ENCODE measurements around the gene GDPD2. TPM values are rescaled to one million over a fixed set of nuclear protein-coding genes. Genes with fewer than 3 reads are reported as not detected.

The GDPD2 gene
- total RNA-seq, 2 experiments from 2014 or later: 0.22 to 0.23 TPM

DNA sequence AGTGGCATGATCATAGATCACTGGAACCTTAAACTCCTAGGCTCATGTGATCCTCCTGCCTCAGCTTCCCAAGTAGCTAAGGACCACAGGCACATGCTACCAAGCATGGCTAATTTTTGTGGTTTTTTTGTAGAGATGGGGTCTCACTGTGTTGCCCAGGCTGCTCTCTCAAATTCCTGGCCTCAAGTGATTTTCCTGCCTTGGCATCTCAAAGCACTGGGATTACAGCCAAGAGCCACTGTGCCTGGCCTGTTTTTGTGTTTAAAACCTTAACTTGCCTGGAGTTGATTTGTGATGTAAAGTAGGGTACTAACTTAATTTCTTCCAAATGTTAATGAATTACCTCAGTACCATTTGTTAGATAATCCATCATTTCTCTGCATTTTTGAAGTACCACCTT, 43.9 kb downstream of the GDPD2 start:
- Mint-ChIP-seq H3K27me3 (no peaks in the 10 kb centered on the region), H3K4me3 (no peak overlapping the region), H3K36me3 (ENCODE audit: low read depth) (peaks cover 7% of the 10 kb centered on the region), H3K27ac (no peak overlapping the region), H3K4me1 (peaks cover 17% of the 10 kb centered on the region), H3K9me3 (no peaks in the 10 kb centered on the region)
- DNase-seq: no peak
- ChIA-PET POLR2A (no interaction called here), CTCF (interaction anchor here (0.7 kb wide), 1 partner anchor 1401 kb away, joined by 3 read pairs; no protein-coding TSS in a partner anchor)

DNA sequence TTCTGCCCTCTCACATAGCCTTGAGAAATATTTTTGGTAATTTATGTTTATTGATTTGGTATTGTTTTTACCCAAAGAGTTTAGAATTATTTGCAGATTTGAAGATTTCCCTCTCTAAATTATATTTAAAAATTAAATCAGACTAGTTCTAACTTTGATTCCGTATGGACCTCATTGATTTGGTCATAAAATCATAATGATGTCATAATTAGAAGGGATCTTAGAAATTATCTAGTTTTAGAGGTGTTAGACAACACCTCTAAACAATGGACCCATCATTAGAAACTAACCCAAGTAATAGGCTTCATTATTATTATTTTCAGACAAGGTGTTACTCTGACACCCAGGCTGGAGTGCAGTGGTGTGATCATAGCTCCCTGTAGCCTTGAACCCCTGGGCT, 45.6 kb downstream of the GDPD2 start:
- Mint-ChIP-seq H3K36me3 (ENCODE audit: low read depth) (peaks cover 7% of the 10 kb centered on the region), H3K27me3 (no peaks in the 10 kb centered on the region), H3K4me1 (peaks cover 17% of the 10 kb centered on the region), H3K9me3 (no peaks in the 10 kb centered on the region), H3K4me3 (no peak overlapping the region), H3K27ac (no peak overlapping the region)
- CTCF ChIA-PET: no interaction called here
- DNase-seq: no peak
- POLR2A ChIA-PET: no interaction called here

DNA sequence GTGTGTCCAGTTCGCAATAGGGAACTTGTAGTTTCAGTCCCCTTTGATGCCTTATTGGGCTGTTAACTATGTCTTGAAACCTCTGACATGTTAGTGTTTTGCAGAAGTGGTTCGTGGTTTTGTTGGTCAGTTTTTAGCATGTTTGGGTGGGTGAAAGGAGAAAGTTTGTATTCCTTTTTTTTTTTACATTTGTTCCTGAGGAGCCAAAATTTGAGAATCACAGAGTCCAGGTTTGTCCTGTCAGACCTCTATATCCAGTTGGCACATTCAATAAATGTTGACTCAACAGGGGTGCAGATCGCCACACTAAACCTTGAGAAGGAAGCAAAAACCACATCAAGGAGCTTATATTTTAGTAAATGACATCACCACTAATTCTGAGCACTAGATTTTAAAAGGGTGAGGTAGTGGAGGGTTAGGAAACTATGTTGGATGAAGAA, 47.8 kb downstream of the GDPD2 start:
- peaks cover 17% of the 10 kb centered on the region for H3K4me1 Mint-ChIP-seq
- peaks cover 5% of the 10 kb centered on the region for H3K36me3 Mint-ChIP-seq (ENCODE audit: low read depth)
- H3K4me3 Mint-ChIP-seq: no peak overlapping the region
- no peak for DNase-seq
- ChIA-PET CTCF (interaction anchor here (0.7 kb wide), 2 partner anchors 197 to 229 kb away, joined by 3 to 4 read pairs; no protein-coding TSS in a partner anchor), POLR2A (interaction anchor here (0.7 kb wide), 1 partner anchor 57 kb away, joined by 16 read pairs; no protein-coding TSS in a partner anchor)
- H3K9me3 Mint-ChIP-seq: no peaks in the 10 kb centered on the region
- H3K27me3 Mint-ChIP-seq: no peaks in the 10 kb centered on the region
- H3K27ac Mint-ChIP-seq: no peak overlapping the region

DNA sequence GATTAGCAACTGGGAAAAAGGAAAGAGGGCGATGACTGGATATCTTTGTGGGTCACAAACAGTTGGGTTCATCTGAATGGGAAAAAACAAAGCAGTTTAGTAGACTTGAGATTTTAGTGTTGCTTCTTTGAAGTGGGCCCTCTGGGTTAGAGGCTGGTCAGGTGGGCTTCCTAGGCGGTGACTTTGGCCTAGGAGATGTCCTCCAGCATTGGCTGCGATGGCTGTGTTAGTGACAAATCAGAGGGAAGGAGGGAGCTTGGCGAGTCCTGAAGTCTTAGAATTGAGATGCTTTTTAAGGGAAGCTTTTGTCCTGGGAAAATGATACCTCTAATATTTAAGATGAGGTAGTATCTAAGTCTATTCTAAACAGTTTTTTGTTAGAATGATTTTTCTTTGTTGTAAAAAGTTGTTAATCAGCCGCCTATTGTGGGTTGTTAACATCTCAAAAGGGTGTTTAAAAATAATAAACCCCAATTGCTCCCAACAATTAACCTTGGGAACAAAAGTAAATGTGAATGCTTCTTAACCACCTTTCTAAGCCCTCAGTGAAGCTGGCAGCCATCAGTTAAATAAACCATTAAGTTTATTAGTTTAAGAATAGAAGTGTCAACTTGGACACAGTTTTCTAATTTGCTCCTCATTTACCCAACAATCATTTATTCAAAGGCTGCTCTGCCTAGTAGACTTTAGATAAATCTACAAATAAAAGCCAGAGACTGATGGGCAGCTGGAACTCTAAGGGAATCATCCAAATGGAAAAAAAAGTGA, 53.2 kb downstream of the GDPD2 start:
- ChIA-PET POLR2A (no interaction called here), CTCF (interaction anchor here (0.9 kb wide), 1 partner anchor 152 kb away, joined by 3 read pairs; no protein-coding TSS in a partner anchor)
- DNase-seq: no peak
- Mint-ChIP-seq H3K36me3 (ENCODE audit: low read depth) (no peaks in the 10 kb centered on the region), H3K27me3 (no peaks in the 10 kb centered on the region), H3K9me3 (no peaks in the 10 kb centered on the region), H3K4me3 (no peak overlapping the region), H3K4me1 (peaks cover 8% of the 10 kb centered on the region), H3K27ac (no peak overlapping the region)

DNA sequence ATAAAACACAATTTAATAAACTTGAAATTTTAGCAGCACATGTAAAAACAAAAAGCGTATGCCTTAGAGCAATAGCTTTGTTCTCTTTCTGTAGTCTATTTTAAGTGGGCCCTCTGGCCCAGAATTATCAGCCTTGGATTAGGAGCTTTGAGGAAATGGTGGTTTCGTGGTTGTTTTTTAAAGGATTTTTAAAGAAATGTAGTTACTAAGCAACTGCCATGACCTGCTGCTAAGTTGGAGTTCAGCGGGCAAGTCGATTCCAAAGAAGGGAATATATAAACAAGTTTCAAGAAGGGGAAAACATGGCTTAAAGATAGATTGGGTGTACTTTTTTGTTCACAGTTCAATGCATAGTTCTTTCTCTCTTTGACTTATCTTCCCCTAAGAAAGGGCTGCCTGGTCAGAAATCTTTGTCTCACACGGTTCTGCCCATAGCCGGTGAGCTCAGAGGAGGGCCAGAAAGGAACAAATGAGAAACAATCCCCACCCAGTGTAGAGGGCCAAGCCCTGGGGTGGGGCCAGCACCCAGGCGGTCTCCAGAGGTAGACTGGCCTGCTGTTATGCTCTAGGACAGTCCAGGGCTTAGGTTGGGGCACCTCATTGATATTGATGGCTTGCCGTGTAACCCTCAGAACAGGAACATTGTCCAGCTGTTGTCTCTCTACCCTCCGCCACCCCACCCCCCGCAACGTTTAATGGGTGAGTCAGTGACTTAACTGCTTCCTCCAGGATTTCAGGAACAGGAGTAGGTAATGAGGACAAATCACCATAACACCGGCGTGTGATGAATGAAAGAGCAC, 54.0 kb downstream of the GDPD2 start:
- peaks cover 5% of the 10 kb centered on the region for H3K36me3 Mint-ChIP-seq (ENCODE audit: low read depth)
- DNase-seq: no peak
- no peaks in the 10 kb centered on the region for H3K27me3 Mint-ChIP-seq
- no peak overlapping the region for H3K27ac Mint-ChIP-seq
- no peaks in the 10 kb centered on the region for H3K9me3 Mint-ChIP-seq
- peaks cover 2% of the 10 kb centered on the region for H3K4me1 Mint-ChIP-seq
- ChIA-PET CTCF (no interaction called here), POLR2A (no interaction called here)
- no peak overlapping the region for H3K4me3 Mint-ChIP-seq

DNA sequence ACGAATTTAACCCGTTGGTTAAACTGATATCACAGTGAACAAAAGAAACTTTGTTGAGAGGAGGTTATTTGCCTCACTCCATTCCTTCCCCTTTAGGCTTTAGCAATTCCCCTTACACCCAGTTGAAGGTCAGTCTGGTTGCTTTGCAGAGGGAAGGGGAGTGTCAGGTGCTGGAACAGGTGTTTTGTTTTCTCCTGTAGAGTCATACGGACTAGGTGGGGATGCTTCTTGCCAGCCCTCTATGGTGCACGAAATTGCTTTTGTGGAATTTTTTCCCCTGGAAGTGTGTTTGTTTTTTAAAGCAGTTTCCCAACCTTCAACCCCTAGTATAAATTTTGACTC, 54.6 kb downstream of the GDPD2 start:
- ChIA-PET POLR2A (no interaction called here), CTCF (no interaction called here)
- Mint-ChIP-seq H3K9me3 (no peaks in the 10 kb centered on the region), H3K27me3 (no peaks in the 10 kb centered on the region), H3K4me1 (peaks cover 2% of the 10 kb centered on the region), H3K27ac (no peak overlapping the region), H3K36me3 (ENCODE audit: low read depth) (peaks cover 5% of the 10 kb centered on the region), H3K4me3 (no peak overlapping the region)
- DNase-seq: no peak

DNA sequence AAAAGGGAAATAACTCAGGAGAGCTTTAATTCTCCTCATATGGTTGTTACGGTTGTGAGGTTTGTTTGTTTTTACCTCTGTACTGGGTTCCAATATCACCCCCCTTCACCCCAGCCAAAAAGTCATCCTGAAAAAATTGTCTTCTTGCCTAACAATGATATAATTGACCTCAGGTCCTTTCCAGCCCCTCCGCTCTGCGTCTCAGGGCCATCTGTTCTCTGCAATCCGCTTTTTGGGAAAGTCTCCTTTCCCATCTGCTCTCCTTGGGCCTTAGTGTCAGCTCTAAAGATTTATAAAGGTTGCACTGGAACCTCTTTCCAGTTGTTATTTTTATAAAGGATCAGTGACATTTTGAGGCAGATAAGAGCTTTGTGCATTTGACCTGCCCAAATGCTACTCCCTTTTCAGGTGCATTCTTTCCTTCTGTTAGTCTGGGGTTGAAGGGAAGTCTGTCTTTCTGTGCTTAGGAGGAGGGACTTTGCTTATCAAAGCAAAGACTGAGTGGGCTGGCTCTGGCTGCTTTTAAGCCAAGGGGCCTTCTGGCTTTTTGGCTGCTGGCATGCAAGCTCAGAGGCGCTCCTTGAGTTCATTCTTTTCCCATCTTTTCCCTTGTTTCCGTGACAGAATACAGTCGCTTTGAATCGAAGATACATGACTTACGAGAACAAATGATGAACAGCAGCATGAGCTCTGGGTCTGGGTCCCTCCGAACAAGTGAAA, 55.6 kb downstream of the GDPD2 start:
- ChIA-PET POLR2A (no interaction called here), CTCF (interaction anchor here (0.6 to 1.4 kb wide), 3 partner anchors 14 to 100 kb away, joined by 3 to 7 read pairs (median 4); no protein-coding TSS in a partner anchor)
- Mint-ChIP-seq H3K36me3 (ENCODE audit: low read depth) (peaks cover 7% of the 10 kb centered on the region), H3K27ac (no peak overlapping the region), H3K27me3 (no peaks in the 10 kb centered on the region), H3K4me1 (peaks cover 4% of the 10 kb centered on the region), H3K9me3 (no peaks in the 10 kb centered on the region), H3K4me3 (no peak overlapping the region)
- DNase-seq: no peak

DNA sequence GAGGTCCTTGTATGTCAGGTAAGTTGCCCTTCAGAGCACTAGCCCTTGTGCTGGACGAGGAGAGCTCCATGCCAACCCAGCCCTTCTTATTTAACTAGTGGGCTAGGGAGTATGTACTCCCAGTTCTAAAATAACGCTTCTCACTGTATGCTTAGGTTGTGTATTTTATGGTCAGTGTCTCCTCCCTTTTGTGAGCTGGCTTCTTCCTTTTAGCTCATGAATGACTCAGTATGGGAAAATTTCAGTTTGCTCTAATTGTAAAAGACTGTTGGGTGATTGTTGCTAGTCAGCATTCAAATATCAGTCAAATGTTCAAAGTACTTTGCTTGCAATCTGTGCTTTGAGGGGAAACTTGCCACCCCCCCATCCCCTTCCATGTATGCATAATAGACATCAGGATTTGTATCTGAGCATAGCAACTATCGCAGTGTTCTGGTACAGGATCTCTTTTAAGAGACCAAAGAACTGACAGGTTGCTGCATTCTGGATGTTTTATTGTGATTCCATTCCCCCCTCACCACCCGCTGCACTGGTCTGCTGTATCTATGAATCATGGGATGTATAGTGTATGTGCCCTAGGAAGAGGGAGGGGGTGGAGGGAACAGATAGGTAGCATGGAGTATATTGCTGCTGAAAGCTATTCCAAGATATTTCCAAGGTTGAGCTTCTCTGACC, 56.3 kb downstream of the GDPD2 start:
- Mint-ChIP-seq H3K9me3 (no peaks in the 10 kb centered on the region), H3K27me3 (no peaks in the 10 kb centered on the region), H3K4me1 (peaks cover 3% of the 10 kb centered on the region), H3K27ac (no peak overlapping the region), H3K4me3 (no peak overlapping the region), H3K36me3 (ENCODE audit: low read depth) (peaks cover 7% of the 10 kb centered on the region)
- DNase-seq: no peak
- CTCF ChIA-PET: interaction anchor here (0.6 to 1.4 kb wide), 3 partner anchors 13 to 99 kb away, joined by 3 to 7 read pairs (median 4); no protein-coding TSS in a partner anchor
- POLR2A ChIA-PET: no interaction called here

DNA sequence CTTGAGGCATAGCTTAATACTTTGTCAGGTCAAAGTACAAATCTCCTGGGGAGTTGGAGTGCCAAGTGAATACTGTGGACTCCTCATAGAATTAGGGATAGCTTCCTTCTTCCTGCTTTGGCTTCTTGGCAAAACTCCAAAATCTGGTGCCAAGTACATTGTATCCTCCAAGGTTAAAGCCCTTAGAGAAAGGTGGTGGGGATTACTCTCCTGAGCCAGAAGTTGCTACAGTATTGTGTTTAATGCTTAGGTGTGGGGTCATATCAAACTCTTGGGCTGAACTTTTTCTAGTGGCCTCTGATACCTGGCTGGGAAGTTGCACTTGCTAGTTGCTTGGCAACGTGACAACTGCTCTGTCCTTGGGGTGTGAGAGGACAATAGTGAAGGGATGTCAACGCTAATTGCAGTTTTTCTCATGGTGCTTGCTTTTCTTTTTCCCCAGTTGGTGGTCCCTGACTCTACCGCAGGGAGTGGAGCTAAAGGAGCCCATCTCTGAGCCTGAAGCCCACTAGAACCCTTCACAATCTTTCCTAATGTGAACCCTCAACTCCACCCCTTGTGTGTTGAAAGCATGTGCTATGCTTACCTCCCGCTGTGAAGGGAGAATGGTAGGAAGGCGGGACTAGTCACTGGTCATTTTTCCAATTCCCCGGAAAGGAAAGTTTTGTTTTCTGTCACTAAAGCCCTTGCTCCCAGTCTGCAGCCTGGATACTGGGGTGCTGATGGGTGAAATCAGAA, 57.0 kb downstream of the GDPD2 start:
- ChIA-PET POLR2A (no interaction called here), CTCF (interaction anchor here (1.4 kb wide), 1 partner anchor 13 kb away, joined by 4 read pairs; no protein-coding TSS in a partner anchor)
- peaks cover 2% of the 10 kb centered on the region for H3K4me1 Mint-ChIP-seq
- no peak overlapping the region for H3K4me3 Mint-ChIP-seq
- H3K9me3 Mint-ChIP-seq: no peaks in the 10 kb centered on the region
- H3K27ac Mint-ChIP-seq: no peak overlapping the region
- no peak for DNase-seq
- H3K27me3 Mint-ChIP-seq: no peaks in the 10 kb centered on the region
- H3K36me3 Mint-ChIP-seq (ENCODE audit: low read depth): peaks cover 7% of the 10 kb centered on the region

DNA sequence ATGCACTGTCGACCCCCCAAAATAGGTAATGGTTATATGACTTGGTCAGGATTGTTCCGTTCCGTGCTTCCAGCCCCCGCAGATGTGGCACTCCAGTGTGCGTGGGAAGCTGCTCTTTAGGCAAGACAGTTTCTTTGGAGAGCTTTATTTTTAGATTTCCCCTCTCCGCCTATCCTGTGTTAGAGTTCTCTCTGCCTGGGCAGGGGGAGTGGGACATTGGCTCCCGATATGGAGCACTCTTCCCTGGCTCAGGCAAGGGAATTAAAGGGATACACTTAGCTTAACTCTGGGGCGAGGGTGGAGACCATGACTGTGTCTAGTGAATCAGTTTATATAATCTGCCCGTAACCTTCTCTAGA, 57.5 kb downstream of the GDPD2 start:
- Mint-ChIP-seq H3K4me1 (peaks cover 2% of the 10 kb centered on the region), H3K27ac (no peak overlapping the region), H3K9me3 (no peaks in the 10 kb centered on the region), H3K4me3 (no peak overlapping the region), H3K36me3 (ENCODE audit: low read depth) (peaks cover 7% of the 10 kb centered on the region), H3K27me3 (no peaks in the 10 kb centered on the region)
- ChIA-PET CTCF (no interaction called here), POLR2A (no interaction called here)
- no peak for DNase-seq

DNA sequence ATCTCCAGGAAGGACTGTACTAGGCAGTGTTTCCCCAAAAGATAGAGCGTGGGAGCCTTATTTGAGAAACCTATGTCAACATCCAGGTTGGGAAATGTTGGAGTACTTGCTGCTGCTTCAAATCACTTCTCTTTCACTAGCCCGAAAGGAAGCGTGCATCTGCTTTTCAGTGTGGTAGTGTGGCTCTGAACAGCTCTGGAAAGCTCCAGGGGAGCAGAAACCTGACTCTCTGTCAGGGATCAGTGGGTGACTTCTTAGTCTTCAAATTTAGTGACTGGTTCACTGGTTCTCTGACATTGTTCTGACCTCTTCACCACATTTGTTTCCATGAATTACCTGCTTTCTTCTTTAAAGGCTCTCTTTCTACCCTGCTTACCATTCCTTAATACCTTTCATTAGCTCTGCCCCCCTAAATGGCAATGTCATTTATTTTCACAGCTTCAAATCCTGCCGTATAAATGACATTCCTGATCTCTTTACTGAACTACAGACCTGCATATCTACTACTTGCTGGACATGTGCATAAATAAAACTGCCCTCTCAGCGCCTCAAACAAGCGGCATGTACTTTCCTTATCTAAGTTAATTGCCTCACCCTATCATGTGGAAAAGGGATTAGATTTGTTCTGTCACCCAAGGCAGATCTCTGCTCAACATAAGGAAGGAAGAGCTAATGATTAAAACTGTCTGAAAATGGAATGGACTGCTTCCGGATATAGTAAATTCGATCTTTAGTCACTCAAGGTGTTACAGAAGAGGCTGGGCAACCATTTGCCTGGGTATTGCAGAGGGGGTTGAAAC, 58.6 kb downstream of the GDPD2 start:
- DNase-seq: no peak
- no peaks in the 10 kb centered on the region for H3K9me3 Mint-ChIP-seq
- peaks cover 2% of the 10 kb centered on the region for H3K4me1 Mint-ChIP-seq
- CTCF ChIA-PET: interaction anchor here (0.6 kb wide), 1 partner anchor 133 kb away, joined by 3 read pairs; no protein-coding TSS in a partner anchor
- H3K27ac Mint-ChIP-seq: no peak overlapping the region
- H3K4me3 Mint-ChIP-seq: no peak overlapping the region
- POLR2A ChIA-PET: no interaction called here
- peaks cover 8% of the 10 kb centered on the region for H3K36me3 Mint-ChIP-seq (ENCODE audit: low read depth)
- H3K27me3 Mint-ChIP-seq: no peaks in the 10 kb centered on the region

All from activated CD4-positive, alpha-beta T cell treated with anti-CD3 and anti-CD28 coated beads, Interleukin-2, amount 10 ng/mL, durations not matched to agents 7 days and 5 days (primary cell).